ENCODE measurements around the gene RCC1.
"Not testable (repeated sequence)": the region's sequence is repeated elsewhere in the genome, so short reads cannot be mapped to it uniquely, and the experiment has no call there.

Gene RCC1

GRCh38 chr1:28505406-28506187 lies at the start of gene RCC1:
RCC1 (plus strand) TSS chr1:28506043; CDS start chr1:28529867, 23,824 bp downstream.
- peak within 1 kb of the TSS; percentile 94 for H3K4me3 ChIP-seq (ENCODE audit: low read depth, low read length)

DNA sequence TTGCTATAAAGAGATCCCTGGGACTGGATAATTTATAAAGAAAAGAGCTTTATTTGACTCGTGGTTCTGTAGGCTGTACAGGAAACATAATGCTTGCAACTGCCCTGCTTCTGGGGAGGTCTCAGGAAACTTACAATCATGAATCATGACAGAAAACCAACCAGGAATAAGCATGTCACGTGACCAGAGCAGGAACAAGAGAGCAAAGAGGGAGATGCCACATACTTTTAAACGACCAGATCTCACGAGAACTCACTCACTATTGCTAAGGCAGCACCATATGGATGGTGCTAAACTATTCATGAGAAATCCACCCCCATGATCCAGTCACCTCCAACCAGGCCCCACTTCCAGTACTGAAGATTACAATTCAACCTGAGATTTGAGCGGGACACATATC lies 49.8 kb upstream of the RCC1 start:
- H3K4me3 ChIP-seq (ENCODE audit: low read depth, low read length), result no peak overlapping the region

GRCh38 chr1:28457678-28458077 lies 48.2 kb upstream of the RCC1 start:
- H3K4me3 ChIP-seq (ENCODE audit: low read depth, low read length), result no peak overlapping the region

- H3K4me3 ChIP-seq (ENCODE audit: low read depth, low read length), result no peak overlapping the region
Measured at GRCh38 chr1:28458237-28459228, 47.3 kb upstream of the RCC1 start.

- no peak overlapping the region for H3K4me3 ChIP-seq (ENCODE audit: low read depth, low read length)
Measured at GRCh38 chr1:28466226-28466778, 39.5 kb upstream of the RCC1 start.

DNA sequence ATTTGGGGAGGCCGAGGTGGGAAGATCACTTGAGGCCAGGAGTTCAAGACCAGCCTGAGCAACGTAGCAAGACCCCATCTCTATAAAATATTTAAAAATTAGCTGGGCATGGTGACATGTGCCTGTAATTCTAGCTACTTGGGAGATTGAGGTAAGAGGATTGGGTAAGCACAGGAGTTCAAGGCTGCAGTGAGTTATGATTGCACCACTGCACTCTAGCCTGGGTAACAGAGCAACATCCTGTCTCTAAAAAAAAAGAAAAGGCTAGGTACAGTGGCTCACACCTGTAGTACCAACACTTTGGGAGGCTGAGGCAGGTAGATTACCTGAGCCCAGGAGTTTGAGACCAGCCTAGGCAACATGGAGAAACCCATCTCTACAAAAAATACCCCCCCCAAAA lies 35.7 kb upstream of the RCC1 start:
- H3K4me3 ChIP-seq (ENCODE audit: low read depth, low read length), result no peak overlapping the region

- not testable (repeated sequence) for H3K4me3 ChIP-seq (ENCODE audit: low read depth, low read length)
Measured at GRCh38 chr1:28479497-28479896, 26.3 kb upstream of the RCC1 start.

DNA sequence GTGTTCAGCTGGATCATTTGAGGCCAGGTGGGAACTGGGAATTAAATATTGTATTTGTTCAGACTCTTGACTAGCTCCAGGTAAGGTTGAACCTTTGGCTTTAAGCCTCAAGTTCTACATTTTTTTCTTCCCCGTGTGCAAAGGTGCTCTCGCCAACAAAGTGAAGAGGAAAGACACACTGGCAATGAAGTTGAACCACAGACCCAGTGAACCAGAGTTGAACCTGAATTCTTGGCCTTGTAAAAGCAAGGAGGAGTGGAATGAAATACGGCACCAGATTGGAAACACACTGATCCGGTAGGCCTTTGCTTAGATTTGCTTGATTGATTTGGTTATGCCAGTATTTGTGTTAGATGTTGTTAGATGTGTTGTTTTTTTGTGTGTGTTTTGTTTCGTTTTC lies 25.5 kb upstream of the RCC1 start:
- H3K4me3 ChIP-seq (ENCODE audit: low read depth, low read length), result no peak overlapping the region

DNA sequence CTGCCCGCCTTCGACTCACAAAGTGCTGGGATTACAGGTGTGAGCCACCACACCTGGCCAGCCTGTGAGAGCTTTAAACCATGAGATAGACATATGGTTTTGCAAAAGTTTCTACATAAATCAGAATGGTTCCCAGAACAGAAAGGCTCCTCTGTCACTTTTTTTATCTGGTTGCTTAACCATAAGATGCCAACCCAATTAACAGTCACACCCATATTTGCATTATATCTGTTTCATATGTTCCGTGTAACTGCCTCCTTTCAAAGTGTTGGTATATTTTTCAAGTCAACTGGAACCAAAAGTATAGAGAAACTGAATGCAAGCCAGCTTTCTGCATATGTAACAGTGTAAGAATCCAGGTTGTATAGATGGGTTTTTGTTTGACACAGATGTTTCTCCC lies 23.7 kb upstream of the RCC1 start:
- H3K4me3 ChIP-seq (ENCODE audit: low read depth, low read length), result no peak overlapping the region

GRCh38 chr1:28482702-28483101 lies 23.1 kb upstream of the RCC1 start:
- H3K4me3 ChIP-seq (ENCODE audit: low read depth, low read length), result no peak overlapping the region

GRCh38 chr1:28494737-28495136 lies 11.1 kb upstream of the RCC1 start:
- H3K4me3 ChIP-seq (ENCODE audit: low read depth, low read length), result no peak overlapping the region

DNA sequence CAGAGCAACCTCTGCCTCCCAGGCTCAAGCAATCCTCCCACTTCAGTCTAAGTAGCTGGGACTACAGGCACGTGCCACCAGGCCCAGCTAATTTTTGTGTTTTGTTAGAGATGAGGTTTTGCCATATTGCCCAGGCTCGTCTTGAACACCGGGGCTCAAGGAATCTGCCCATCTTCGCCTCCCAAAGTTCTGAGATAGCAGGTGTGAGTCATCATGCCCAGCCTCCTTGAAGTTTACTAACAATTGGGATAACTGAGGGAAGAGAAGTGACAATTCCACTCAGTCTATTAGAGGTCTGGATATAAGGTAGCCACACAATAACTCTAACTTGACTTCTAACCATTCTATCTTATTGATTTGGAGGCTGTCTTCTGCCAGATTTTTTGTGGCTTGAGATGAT lies 6.3 kb upstream of the RCC1 start:
- H3K4me3 ChIP-seq (ENCODE audit: low read depth, low read length), result no peak overlapping the region

GRCh38 chr1:28501925-28502324 lies 3.9 kb upstream of the RCC1 start:
- H3K4me3 ChIP-seq (ENCODE audit: low read depth, low read length), result no peak overlapping the region

GRCh38 chr1:28503117-28503516 lies 2.7 kb upstream of the RCC1 start:
- no peak overlapping the region for H3K4me3 ChIP-seq (ENCODE audit: low read depth, low read length)

- peak overlapping the region; percentile 94 for H3K4me3 ChIP-seq (ENCODE audit: low read depth, low read length)
Measured at GRCh38 chr1:28506907-28507246, 1.0 kb downstream of the RCC1 start.

GRCh38 chr1:28507247-28507645 lies 1.4 kb downstream of the RCC1 start:
- H3K4me3 ChIP-seq (ENCODE audit: low read depth, low read length), result peak overlapping the region; percentile 94

GRCh38 chr1:28507646-28508434 lies 2.0 kb downstream of the RCC1 start:
- peak overlapping the region; percentile 94 for H3K4me3 ChIP-seq (ENCODE audit: low read depth, low read length)

- peak overlapping the region; percentile 94 for H3K4me3 ChIP-seq (ENCODE audit: low read depth, low read length)
Measured at GRCh38 chr1:28508435-28508754, 2.6 kb downstream of the RCC1 start.

DNA sequence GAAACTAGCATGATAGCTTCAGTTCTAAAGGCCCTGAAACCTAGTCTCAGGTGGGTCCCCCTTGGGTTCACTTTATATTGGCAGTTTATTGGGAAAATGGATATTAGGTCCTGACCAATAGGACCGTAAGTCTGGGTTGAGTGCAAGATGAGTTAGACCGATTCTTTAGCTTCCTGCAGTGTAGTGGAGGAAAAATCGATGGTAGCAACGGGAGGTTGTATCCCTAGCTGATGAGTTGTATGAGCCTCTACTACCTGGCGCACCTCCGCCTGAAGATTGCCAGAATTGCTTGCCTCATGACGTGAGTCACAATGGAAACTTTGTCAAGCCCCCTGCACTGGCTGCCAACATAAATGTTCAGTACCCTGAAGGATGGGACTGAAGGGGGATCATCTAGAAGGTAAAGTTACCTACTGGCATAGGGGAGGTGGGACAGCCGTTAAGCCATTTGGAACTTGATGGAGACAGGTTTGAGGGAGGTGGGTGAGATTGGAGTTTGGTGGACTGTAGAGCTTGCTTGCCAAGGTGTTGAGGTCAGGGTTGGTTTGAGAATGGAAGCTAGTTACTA lies 3.9 kb downstream of the RCC1 start:
- H3K4me3 ChIP-seq (ENCODE audit: low read depth, low read length), result peak overlapping the region; percentile 17

DNA sequence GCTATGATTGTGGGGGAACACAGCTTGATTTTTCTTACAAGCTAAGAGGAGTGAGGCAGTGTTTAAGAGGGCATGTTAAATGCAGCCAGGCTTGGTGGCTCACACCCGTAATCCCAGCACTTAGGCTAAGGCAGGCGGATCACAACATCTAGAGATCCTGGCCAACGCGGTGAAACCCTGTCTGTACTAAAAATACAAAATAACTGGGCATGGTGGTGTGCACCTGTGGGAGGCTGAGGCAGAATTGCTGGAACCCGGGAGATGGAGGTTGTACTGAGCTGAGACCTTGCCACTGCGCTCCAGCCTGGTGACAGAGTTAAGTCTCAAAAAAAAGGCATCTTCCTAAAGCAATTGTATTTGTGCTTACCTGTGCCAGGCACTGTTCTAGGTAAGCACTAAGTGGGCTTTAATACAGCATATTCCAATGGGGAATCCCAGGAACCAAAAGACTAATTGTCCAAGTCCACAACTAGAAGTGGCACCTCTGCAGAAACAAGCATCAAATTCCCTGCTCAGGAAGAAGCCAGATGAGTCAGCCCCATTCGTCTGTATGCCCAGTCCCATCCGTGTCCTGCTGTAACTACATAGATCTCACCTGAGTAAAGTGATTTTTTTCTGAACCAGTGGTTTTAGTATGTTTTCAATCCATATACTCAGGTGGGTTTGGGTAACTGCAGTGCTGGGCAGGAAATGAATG lies 4.6 kb downstream of the RCC1 start:
- no peak overlapping the region for H3K4me3 ChIP-seq (ENCODE audit: low read depth, low read length)
